ENCODE measurements around the gene NIT1.

Gene NIT1, protein sequence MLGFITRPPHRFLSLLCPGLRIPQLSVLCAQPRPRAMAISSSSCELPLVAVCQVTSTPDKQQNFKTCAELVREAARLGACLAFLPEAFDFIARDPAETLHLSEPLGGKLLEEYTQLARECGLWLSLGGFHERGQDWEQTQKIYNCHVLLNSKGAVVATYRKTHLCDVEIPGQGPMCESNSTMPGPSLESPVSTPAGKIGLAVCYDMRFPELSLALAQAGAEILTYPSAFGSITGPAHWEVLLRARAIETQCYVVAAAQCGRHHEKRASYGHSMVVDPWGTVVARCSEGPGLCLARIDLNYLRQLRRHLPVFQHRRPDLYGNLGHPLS

DNA sequence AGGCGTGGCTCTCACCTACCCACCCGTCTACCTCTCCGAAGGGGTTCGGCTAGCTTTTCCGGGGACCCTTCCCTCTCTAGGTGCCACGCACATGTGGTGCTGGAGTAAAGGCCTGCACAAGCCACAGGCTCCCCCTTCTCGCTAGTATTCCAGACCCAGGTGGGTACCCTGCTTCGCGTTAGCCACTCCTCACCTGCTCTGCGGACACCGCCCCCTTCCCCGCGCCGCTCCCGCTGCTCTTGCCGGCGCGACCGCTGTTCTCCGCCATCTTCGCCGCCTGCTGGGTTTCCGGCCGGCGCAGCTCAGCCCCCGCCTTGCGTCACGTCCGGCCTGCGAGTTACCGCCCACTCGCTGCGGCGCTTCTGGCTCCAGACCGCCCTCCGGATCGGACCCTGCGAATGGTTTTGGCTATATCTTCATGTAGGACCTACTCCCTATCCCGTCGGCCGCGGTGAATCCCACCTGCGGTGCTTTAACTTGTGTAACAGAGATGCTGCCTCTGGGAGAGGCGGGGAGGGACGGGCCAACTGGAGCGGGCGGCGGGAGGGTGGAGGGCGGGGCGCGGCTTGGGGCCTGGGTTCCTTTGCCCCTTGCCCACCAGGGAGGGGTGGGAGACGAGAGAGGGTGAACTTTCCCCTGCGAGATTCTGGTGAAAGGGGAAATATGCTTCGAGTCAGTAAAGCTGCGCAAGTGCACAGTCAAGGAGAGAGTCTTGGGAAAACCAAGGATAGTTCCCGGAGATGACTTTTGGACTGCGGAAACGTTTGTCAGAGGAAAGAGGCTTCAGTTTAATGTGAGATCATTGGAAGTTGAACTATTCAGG, at the start of gene NIT1, which contains the start of gene PFDN2:
TSS of gene NIT1 (plus strand) at position 347 of the 823 bp plus-strand sequence. CDS start at position 419, 72 bp downstream.
TSS of gene PFDN2 (minus strand) at position 279 of the 823 bp plus-strand sequence. CDS start at position 268, 11 bp downstream.
- DNase-seq (ENCODE audit: extremely low spot score): peak; percentile 96
- TF ChIP-seq TARDBP (IDR thresholded peaks at IDR 0.05) (no peak), ARNT (IDR thresholded peaks at IDR 0.05) (no peak), L3MBTL2 (conservative IDR thresholded peaks at IDR 0.05) (0 out of 2 replicates have a peak, but pooled peaks have one; percentile 22), HDGF (IDR thresholded peaks at IDR 0.05; ENCODE audit: borderline replicate concordance) (0 out of 2 replicates have a peak, but pooled peaks have one; percentile 38)
- ChIA-PET CTCF (interaction anchor here (0.6 to 0.8 kb wide), 3 partner anchors 19 to 100 kb away, joined by 3 to 5 read pairs (median 3); no protein-coding TSS in a partner anchor), POLR2A (interaction anchor here (0.6 to 1.7 kb wide), 11 partner anchors 13 to 97 kb away, joined by 3 to 13 read pairs (median 5); partner anchors contain the start of genes DEDD, F11R, KLHDC9 and PPOX)

DNA sequence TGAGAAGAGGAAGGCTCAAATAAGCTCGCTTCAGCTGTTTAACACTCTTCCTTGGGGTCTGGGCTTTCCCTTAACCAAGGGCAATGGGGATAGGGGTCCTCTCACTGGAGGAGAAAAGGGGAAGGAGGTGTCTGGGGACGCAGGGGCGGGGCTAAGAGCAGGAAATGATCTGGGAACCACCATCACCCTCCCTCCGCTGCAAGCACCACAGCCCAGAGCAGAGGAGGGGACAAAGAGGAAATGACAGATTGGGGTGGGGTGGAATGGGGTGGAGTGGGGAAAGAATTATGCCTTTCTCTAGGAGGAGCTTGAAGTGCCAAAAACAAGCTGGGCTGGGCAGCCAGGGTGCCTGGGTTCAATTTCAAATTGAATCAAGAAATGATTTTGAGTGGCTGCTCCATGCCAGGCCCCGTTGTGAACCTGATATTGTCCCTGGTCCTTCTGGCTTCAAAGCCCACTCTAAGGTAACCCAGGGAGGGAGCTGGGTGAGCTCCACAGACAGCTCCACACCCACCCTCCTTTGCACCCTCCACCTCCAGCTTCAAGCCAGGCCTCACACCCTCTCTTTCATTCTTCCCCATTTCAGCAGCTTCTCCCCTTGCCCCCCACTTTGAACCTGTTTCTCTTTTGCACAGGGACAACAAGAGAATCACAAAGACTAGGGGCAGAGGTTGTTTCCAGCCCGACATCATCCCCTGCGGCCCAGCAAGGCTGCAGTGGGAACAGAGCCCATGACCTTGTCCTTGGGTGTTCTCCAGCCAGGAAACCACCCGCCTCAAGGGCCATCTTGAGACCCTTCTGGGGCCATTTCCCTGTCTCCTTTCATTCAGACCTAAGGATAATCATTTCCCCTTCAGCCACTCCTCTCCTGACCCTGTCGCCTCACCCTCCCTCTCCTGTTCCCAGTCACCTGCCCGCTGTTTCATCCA, 49.3 kb upstream of the NIT1 start:
- no peak for DNase-seq (ENCODE audit: extremely low spot score)
- CTCF ChIA-PET: no interaction called here
- no peak for TF ChIP-seq TARDBP (IDR thresholded peaks at IDR 0.05)
- TF ChIP-seq ZNF384 (IDR thresholded peaks at IDR 0.05): no peak
- TF ChIP-seq ELF4 (IDR thresholded peaks at IDR 0.05): no peak
- TF ChIP-seq BHLHE40 (IDR thresholded peaks at IDR 0.05; ENCODE audit: borderline replicate concordance): no peak
- no peak for TF ChIP-seq ARNT (IDR thresholded peaks at IDR 0.05)
- TF ChIP-seq SP1 (IDR thresholded peaks at IDR 0.05): no peak
- no peak for TF ChIP-seq CTBP1 (IDR thresholded peaks at IDR 0.05; ENCODE audit: borderline replicate concordance)
- no peak for TF ChIP-seq NFRKB (IDR thresholded peaks at IDR 0.05)
- no peak for TF ChIP-seq LEF1 (IDR thresholded peaks at IDR 0.05; ENCODE audit: borderline replicate concordance)
- TF ChIP-seq HDGF (IDR thresholded peaks at IDR 0.05; ENCODE audit: borderline replicate concordance): no peak
- POLR2A ChIA-PET: interaction anchor here (1.3 kb wide), 1 partner anchor 23 kb away, joined by 4 read pairs; the partner anchor contains the start of gene USF1

DNA sequence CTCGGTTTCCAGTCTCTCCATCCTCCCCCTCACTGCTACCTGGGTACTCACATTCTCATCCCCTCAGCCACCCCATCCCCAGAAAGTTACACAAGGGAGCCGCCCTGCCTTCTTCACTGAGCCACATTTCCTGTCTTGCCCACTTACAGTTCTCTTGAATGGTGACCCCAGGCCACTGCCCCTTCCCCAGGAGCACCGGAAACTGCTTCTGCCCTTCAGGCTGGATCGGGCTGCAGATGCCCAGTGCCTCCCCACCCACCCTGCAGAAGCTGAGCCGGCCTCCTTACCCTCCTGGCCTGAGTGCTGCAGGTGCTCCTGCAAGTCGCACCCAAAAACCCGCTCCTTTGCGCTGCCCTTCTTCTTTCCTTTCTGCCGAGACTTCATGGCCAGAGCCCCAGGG, 48.7 kb upstream of the NIT1 start:
- POLR2A ChIA-PET: no interaction called here
- CTCF ChIA-PET: no interaction called here
- no peak for DNase-seq (ENCODE audit: extremely low spot score)
- TF ChIP-seq CTBP1 (IDR thresholded peaks at IDR 0.05; ENCODE audit: borderline replicate concordance) (no peak), BHLHE40 (IDR thresholded peaks at IDR 0.05; ENCODE audit: borderline replicate concordance) (no peak), ZNF384 (IDR thresholded peaks at IDR 0.05) (no peak), L3MBTL2 (conservative IDR thresholded peaks at IDR 0.05) (no peak), FOXM1 (IDR thresholded peaks at IDR 0.05; ENCODE audit: borderline replicate concordance) (no peak), LEF1 (IDR thresholded peaks at IDR 0.05; ENCODE audit: borderline replicate concordance) (no peak), SUZ12 (IDR thresholded peaks at IDR 0.05) (no peak), NFRKB (IDR thresholded peaks at IDR 0.05) (no peak), TARDBP (IDR thresholded peaks at IDR 0.05) (no peak), ARNT (IDR thresholded peaks at IDR 0.05) (no peak), SP1 (IDR thresholded peaks at IDR 0.05) (no peak), ELF4 (IDR thresholded peaks at IDR 0.05) (no peak), FOXA1 (IDR thresholded peaks at IDR 0.05) (no peak), FOXK2 (IDR thresholded peaks at IDR 0.05) (no peak)

DNA sequence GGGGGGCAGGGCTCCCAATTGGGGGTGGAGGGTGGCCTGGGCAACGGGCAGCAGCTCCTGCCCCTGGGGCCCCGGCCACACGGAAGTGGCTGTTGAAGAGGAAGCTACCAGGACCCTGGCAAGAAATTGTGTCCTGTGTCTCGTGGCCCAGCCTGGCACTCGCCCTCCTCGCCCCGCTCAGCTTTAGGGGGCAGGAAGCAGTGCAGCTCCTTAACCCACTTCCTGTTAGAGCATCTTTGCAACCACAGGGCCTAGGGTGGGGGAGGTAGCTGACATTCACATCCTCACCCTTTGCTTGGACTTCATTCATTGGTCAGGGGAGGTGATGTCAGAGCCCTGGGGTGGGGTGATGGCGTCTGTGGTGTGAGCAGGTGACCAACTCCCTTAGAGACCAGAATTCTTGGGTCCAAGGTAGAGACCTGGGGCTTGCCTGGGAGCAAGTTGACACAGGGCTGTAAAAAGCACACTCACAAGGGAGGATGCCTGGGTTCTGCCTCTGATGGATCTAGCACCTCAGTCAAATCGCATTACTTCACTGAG, 48.1 kb upstream of the NIT1 start, which contains the start of gene ARHGAP30:
TSS of gene ARHGAP30 (minus strand) at position 161 of the 540 bp plus-strand sequence. CDS start 267 bp downstream, outside the sequence.
- ChIA-PET CTCF (interaction anchor here (0.5 kb wide), 1 partner anchor 79 kb away, joined by 3 read pairs; no protein-coding TSS in a partner anchor), POLR2A (no interaction called here)
- DNase-seq (ENCODE audit: extremely low spot score): no peak
- TF ChIP-seq L3MBTL2 (conservative IDR thresholded peaks at IDR 0.05) (no peak), BHLHE40 (IDR thresholded peaks at IDR 0.05; ENCODE audit: borderline replicate concordance) (no peak), TARDBP (IDR thresholded peaks at IDR 0.05) (no peak), ELF4 (IDR thresholded peaks at IDR 0.05) (no peak), HDGF (IDR thresholded peaks at IDR 0.05; ENCODE audit: borderline replicate concordance) (no peak), SP1 (IDR thresholded peaks at IDR 0.05) (no peak), FOXM1 (IDR thresholded peaks at IDR 0.05; ENCODE audit: borderline replicate concordance) (no peak), ARNT (IDR thresholded peaks at IDR 0.05) (no peak), LEF1 (IDR thresholded peaks at IDR 0.05; ENCODE audit: borderline replicate concordance) (no peak), CTBP1 (IDR thresholded peaks at IDR 0.05; ENCODE audit: borderline replicate concordance) (no peak), SUZ12 (IDR thresholded peaks at IDR 0.05) (no peak), ZNF384 (IDR thresholded peaks at IDR 0.05) (no peak), NFRKB (IDR thresholded peaks at IDR 0.05) (no peak), FOXA1 (IDR thresholded peaks at IDR 0.05) (no peak), FOXK2 (IDR thresholded peaks at IDR 0.05) (no peak)
- TF ChIP-seq, protein P1, sequence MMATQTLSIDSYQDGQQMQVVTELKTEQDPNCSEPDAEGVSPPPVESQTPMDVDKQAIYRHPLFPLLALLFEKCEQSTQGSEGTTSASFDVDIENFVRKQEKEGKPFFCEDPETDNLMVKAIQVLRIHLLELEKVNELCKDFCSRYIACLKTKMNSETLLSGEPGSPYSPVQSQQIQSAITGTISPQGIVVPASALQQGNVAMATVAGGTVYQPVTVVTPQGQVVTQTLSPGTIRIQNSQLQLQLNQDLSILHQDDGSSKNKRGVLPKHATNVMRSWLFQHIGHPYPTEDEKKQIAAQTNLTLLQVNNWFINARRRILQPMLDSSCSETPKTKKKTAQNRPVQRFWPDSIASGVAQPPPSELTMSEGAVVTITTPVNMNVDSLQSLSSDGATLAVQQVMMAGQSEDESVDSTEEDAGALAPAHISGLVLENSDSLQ (IDR thresholded peaks at IDR 0.05): no peak

DNA sequence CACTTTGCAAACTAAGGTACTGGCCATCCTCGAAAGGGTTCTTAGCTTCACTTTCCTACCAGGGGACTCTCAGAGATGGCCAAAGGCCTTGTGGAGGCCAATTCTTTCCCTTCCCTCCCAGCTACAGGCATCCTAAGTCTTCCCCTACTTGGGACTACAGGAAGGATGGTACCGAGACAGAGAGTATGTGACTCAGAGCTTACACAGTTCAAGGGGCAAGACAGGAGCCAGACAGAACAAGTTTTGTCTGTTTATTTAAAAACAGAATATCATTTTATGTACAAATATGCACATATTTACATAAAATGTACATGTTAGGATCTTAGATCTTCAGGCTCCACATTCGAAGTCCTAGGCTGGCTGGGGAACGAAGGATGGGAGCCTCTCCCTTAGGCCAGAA, 47.1 kb upstream of the NIT1 start:
- ChIA-PET POLR2A (no interaction called here), CTCF (interaction anchor here (0.6 to 1.2 kb wide), 2 partner anchors 48 to 52 kb away, joined by 3 read pairs; no protein-coding TSS in a partner anchor)
- DNase-seq (ENCODE audit: extremely low spot score): no peak
- no peak for TF ChIP-seq SP1 (IDR thresholded peaks at IDR 0.05)
- TF ChIP-seq ARNT (IDR thresholded peaks at IDR 0.05): no peak
- no peak for TF ChIP-seq FOXM1 (IDR thresholded peaks at IDR 0.05; ENCODE audit: borderline replicate concordance)
- no peak for TF ChIP-seq NFRKB (IDR thresholded peaks at IDR 0.05)
- TF ChIP-seq ZNF384 (IDR thresholded peaks at IDR 0.05): no peak
- TF ChIP-seq ELF4 (IDR thresholded peaks at IDR 0.05): no peak
- no peak for TF ChIP-seq SUZ12 (IDR thresholded peaks at IDR 0.05)
- TF ChIP-seq HDGF (IDR thresholded peaks at IDR 0.05; ENCODE audit: borderline replicate concordance): no peak
- TF ChIP-seq BHLHE40 (IDR thresholded peaks at IDR 0.05; ENCODE audit: borderline replicate concordance): no peak
- TF ChIP-seq TARDBP (IDR thresholded peaks at IDR 0.05): no peak
- TF ChIP-seq FOXA1 (IDR thresholded peaks at IDR 0.05): no peak
- TF ChIP-seq FOXK2 (IDR thresholded peaks at IDR 0.05): no peak
- no peak for TF ChIP-seq CTBP1 (IDR thresholded peaks at IDR 0.05; ENCODE audit: borderline replicate concordance)
- no peak for TF ChIP-seq LEF1 (IDR thresholded peaks at IDR 0.05; ENCODE audit: borderline replicate concordance)
- TF ChIP-seq L3MBTL2 (conservative IDR thresholded peaks at IDR 0.05): no peak
- TF ChIP-seq, protein P1 (IDR thresholded peaks at IDR 0.05): no peak
